OCI-LY7 (cell line): ENCODE measurements around the gene FAM171A2.

Experiments
- CTCF ChIP-seq: fragments of 200-600 bp; sonication (generic); conservative IDR thresholded peaks from 2 replicates; pipeline ENCODE4 v1.5.1; 2014; ENCODE audit warnings: mild to moderate bottlenecking, antibody characterized with exemption, low read length, moderate library complexity, mixed read lengths
- EZH2phosphoT487 ChIP-seq: fragments of 200-600 bp; sonication (generic); IDR thresholded peaks from 2 replicates; pipeline ENCODE4 v1.6.1; 2018; ENCODE audit warnings: low read depth, borderline replicate concordance, mild to moderate bottlenecking, mixed run types, antibody characterized with exemption, low read length, moderate library complexity, mixed read lengths

- TF ChIP-seq CTCF (no peak), EZH2phosphoT487 (no peak)
Observed at GRCh38 chr17:44338702-44339101, 25.0 kb downstream of the FAM171A2 start.
